CD4-positive, alpha-beta memory T cell (primary cell): Measurements from ENCODE around the gene SH3BGRL. TPM values are rescaled to one million over a fixed set of nuclear protein-coding genes. Genes with fewer than 3 reads are reported as not detected.

Experiments used
- polyA plus RNA-seq, 2 donors: library from polyadenylated mRNA; unstranded; fragments of 300-500 nt; fragmentation: Illumina TruSeq; gene quantifications; one replicate each; pipeline ENCODE4 v1.2.3, GENCODE V29; 2021
- total RNA-seq, 2 experiments: library from RNA; stranded (reverse); gene quantifications; one replicate each; pipeline ENCODE4 v1.2.3, GENCODE V29; 2021

The SH3BGRL gene
- total and polyA plus RNA-seq, 4 experiments from 2014 or later = 81.4 to 242 (median 134) TPM

Other genes starting within 250 kb of the SH3BGRL start
- 1 to 10 TPM; 1.8 to 2.7 TPM for gene HMGN5, start 189 bp upstream of the SH3BGRL start, total RNA-seq
- gene HMGN5, start 189 bp upstream of the SH3BGRL start, polyA plus RNA-seq = 1 to 10 TPM; 2.1 to 5.5 TPM